Stomach (tissue), 4 donors: Measurements from ENCODE around the gene TRIM14.
"Not testable (repeated sequence)": the region's sequence is repeated elsewhere in the genome, so short reads cannot be mapped to it uniquely, and the experiment has no call there.

Experiments
- POLR2AphosphoS5 ChIP-seq, 3 donors: sonication (generic); formaldehyde crosslinking; IDR thresholded peaks; one replicate each; pipeline ENCODE4 v1.6.1; 2016; ENCODE audit warnings: antibody characterized with exemption in 3 of 3
- TF ChIP-seq, protein P1 (sequence below), 7 experiments: fragments of 450-650 bp in 4 of 7; fragments of 200-600 bp in 3 of 7; sonication (generic) in 3 of 7; IDR thresholded peaks; one replicate each; pipeline ENCODE4 v1.5.1; 2016 to 2019; ENCODE audit warnings: antibody characterized with exemption in 7 of 7, control low read depth in 2 of 7, mild to moderate bottlenecking in 1 of 7

DNA sequence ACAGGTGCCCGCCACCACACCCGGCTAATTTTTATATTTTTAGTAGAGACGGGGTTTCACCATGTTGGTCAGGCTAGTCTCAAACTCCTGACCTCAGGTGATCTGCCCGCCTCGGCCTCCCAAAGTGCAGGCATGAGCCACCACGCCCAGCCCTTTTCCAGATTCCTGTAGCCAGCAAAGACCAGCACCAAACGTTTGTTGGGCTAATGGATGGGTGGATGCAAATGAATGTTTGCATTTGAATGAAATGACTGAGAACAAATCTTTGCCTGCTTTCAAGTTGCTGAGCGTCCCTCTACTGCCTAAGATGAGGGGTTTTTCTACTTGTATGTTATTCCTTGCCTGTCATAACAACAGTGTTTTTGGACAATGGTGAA, 42.5 kb downstream of the TRIM14 start:
- TF ChIP-seq POLR2AphosphoS5 (IDR thresholded peaks at IDR 0.05), result not testable (repeated sequence)
- TF ChIP-seq, protein P1, sequence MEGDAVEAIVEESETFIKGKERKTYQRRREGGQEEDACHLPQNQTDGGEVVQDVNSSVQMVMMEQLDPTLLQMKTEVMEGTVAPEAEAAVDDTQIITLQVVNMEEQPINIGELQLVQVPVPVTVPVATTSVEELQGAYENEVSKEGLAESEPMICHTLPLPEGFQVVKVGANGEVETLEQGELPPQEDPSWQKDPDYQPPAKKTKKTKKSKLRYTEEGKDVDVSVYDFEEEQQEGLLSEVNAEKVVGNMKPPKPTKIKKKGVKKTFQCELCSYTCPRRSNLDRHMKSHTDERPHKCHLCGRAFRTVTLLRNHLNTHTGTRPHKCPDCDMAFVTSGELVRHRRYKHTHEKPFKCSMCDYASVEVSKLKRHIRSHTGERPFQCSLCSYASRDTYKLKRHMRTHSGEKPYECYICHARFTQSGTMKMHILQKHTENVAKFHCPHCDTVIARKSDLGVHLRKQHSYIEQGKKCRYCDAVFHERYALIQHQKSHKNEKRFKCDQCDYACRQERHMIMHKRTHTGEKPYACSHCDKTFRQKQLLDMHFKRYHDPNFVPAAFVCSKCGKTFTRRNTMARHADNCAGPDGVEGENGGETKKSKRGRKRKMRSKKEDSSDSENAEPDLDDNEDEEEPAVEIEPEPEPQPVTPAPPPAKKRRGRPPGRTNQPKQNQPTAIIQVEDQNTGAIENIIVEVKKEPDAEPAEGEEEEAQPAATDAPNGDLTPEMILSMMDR (IDR thresholded peaks at IDR 0.05), result not testable (repeated sequence)
